HepG2 (cell line): Measurements from ENCODE around the gene FLVCR1. TPM values are rescaled to one million over a fixed set of nuclear protein-coding genes. Genes with fewer than 3 reads are reported as not detected.

Experiments used
- CCDC6 ChIP-seq: sonication (generic); formaldehyde crosslinking; IDR thresholded peaks from 2 replicates; pipeline ENCODE4 v1.8.1; 2022; ENCODE audit warnings: mild to moderate bottlenecking, missing genetic modification reagents, moderate library complexity
- ZNF329 ChIP-seq: sonication (generic); formaldehyde crosslinking; IDR thresholded peaks from 2 replicates; pipeline ENCODE4 v1.9.0; 2021; ENCODE audit warnings: low read depth, mild to moderate bottlenecking, missing genetic modification reagents
- ZNF713 ChIP-seq: sonication (generic); formaldehyde crosslinking; IDR thresholded peaks from 2 replicates; pipeline ENCODE4 v1.4.0; 2020; ENCODE audit warnings: mild to moderate bottlenecking, missing genetic modification reagents
- ZNF891 ChIP-seq: sonication (generic); formaldehyde crosslinking; IDR thresholded peaks from 2 replicates; pipeline ENCODE4 v1.5.0; 2020; ENCODE audit warnings: mild to moderate bottlenecking, missing genetic modification reagents
- polyA plus RNA-seq, 8 experiments: library from polyadenylated mRNA; depleted of rRNA in 3 of 8; stranded (reverse) in 7 of 8; unstranded in 1 of 8; fragments of >200 nt; fragmentation: Illumina TruSeq in 4 of 8; extraction: Trizol in 4 of 8; gene quantifications; 2 replicates each; pipeline versions ENCODE4 v1.2.1 to v1.2.3, GENCODE V29; 2011 to 2016; ENCODE audit warnings: low read depth in 4 of 8, missing spikeins in 1 of 8, mixed read lengths in 1 of 8; ENCODE audit not compliant: insufficient read depth in 1 of 8
- total RNA-seq, 5 experiments: library from RNA; depleted of rRNA; stranded (reverse); fragments of >200 nt; fragmentation: Illumina TruSeq; extraction: Trizol; gene quantifications; 2 replicates each; pipeline ENCODE4 v1.2.3, GENCODE V29; 2016; ENCODE audit warnings: low read depth in 1 of 5
- TF ChIP-seq, protein P1 (sequence below): sonication (generic); formaldehyde crosslinking; IDR thresholded peaks from 2 replicates; pipeline ENCODE4 v1.4.0; 2020; ENCODE audit warnings: missing genetic modification reagents
- TF ChIP-seq, protein P2 (sequence below): sonication (generic); formaldehyde crosslinking; IDR thresholded peaks from 2 replicates; pipeline ENCODE4 v1.8.0; 2022; ENCODE audit warnings: mild to moderate bottlenecking, missing genetic modification reagents, moderate library complexity

FLVCR1 gene
- total and polyA plus RNA-seq, 2 of the 13 experiments (the other 11 are each of a cell fraction or from before 2014, with no cell fraction given) = 14.8 to 39.8 TPM

DNA sequence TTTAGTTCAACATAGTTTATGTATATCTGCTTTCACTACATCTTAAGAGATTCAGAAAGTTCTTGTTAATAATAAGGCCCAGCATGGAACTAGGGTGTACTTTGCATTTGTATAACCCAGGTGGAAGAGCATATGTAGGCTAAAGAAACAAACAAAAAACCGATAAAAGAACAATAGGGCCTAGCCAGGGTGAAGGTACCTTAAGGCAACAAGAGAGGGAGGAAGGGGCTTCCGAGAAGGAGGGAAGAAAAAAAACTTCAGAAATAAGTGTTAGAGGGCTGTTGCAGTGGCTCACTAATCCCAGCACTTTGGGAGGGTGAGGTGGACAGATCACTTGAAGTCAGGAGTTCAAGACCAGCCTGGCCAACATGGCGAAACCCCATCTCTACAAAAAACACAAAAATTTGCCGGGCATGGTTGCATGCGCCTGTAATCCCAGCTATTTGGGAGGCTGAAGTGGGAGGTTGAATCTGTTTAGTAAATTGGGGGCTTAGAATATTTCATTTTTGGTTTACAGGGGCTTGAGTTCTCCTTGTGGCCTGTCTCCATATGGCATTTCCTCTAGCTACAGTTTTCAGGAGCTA lies 5.9 kb upstream of the FLVCR1 start (continued):
- TF ChIP-seq, protein P1, sequence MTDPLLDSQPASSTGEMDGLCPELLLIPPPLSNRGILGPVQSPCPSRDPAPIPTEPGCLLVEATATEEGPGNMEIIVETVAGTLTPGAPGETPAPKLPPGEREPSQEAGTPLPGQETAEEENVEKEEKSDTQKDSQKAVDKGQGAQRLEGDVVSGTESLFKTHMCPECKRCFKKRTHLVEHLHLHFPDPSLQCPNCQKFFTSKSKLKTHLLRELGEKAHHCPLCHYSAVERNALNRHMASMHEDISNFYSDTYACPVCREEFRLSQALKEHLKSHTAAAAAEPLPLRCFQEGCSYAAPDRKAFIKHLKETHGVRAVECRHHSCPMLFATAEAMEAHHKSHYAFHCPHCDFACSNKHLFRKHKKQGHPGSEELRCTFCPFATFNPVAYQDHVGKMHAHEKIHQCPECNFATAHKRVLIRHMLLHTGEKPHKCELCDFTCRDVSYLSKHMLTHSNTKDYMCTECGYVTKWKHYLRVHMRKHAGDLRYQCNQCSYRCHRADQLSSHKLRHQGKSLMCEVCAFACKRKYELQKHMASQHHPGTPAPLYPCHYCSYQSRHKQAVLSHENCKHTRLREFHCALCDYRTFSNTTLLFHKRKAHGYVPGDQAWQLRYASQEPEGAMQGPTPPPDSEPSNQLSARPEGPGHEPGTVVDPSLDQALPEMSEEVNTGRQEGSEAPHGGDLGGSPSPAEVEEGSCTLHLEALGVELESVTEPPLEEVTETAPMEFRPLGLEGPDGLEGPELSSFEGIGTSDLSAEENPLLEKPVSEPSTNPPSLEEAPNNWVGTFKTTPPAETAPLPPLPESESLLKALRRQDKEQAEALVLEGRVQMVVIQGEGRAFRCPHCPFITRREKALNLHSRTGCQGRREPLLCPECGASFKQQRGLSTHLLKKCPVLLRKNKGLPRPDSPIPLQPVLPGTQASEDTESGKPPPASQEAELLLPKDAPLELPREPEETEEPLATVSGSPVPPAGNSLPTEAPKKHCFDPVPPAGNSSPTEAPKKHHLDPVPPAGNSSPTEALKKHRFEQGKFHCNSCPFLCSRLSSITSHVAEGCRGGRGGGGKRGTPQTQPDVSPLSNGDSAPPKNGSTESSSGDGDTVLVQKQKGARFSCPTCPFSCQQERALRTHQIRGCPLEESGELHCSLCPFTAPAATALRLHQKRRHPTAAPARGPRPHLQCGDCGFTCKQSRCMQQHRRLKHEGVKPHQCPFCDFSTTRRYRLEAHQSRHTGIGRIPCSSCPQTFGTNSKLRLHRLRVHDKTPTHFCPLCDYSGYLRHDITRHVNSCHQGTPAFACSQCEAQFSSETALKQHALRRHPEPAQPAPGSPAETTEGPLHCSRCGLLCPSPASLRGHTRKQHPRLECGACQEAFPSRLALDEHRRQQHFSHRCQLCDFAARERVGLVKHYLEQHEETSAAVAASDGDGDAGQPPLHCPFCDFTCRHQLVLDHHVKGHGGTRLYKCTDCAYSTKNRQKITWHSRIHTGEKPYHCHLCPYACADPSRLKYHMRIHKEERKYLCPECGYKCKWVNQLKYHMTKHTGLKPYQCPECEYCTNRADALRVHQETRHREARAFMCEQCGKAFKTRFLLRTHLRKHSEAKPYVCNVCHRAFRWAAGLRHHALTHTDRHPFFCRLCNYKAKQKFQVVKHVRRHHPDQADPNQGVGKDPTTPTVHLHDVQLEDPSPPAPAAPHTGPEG (CRISPR knock-in tag) = no peak
- TF ChIP-seq ZNF713 (CRISPR knock-in tag) (no peak), ZNF891 (CRISPR knock-in tag) (no peak), ZNF329 (CRISPR knock-in tag) (no peak), CCDC6 (no peak)
- TF ChIP-seq, protein P2, sequence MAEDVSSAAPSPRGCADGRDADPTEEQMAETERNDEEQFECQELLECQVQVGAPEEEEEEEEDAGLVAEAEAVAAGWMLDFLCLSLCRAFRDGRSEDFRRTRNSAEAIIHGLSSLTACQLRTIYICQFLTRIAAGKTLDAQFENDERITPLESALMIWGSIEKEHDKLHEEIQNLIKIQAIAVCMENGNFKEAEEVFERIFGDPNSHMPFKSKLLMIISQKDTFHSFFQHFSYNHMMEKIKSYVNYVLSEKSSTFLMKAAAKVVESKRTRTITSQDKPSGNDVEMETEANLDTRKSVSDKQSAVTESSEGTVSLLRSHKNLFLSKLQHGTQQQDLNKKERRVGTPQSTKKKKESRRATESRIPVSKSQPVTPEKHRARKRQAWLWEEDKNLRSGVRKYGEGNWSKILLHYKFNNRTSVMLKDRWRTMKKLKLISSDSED (CRISPR knock-in tag) = no peak
